Activated T-helper 1 cell treated with anti-CD3 and anti-CD28 coated beads, Interleukin-12 subunit alpha, Interleukin-12 subunit beta, Interleukin-2, Interleukin-4 antibody, amounts not matched to agents 30 ng/mL and 10 ng/mL and 1 ng/mL, durations not matched to agents 14 hours and 24 hours and 36 hours (primary cell): ENCODE results near the gene BEND3. TPM values are rescaled to one million over a fixed set of nuclear protein-coding genes. Genes with fewer than 3 reads are reported as not detected.
A peak's percentile ranks its signal among the peaks of the same experiment; 100 is the strongest.
"Not testable (repeated sequence)": the region's sequence is repeated elsewhere in the genome, so short reads cannot be mapped to it uniquely, and the experiment has no call there.

Experiments used
- DNase-seq: peaks from one replicate; pipeline ENCODE4 v3.0.0; 2021; ENCODE audit warnings: low spot score
- H3K27ac Mint-ChIP-seq: one replicate; pipeline ENCODE4 v1.8.0; 2021; ENCODE audit warnings: mild to moderate bottlenecking, mixed read lengths
- H3K27me3 Mint-ChIP-seq: one replicate; pipeline ENCODE4 v1.8.0; 2022; ENCODE audit warnings: mild to moderate bottlenecking, moderate library complexity, mixed read lengths; ENCODE audit not compliant: insufficient read depth
- H3K36me3 Mint-ChIP-seq: one replicate; pipeline ENCODE4 v1.8.0; 2021; ENCODE audit warnings: low read depth, mixed read lengths
- H3K4me1 Mint-ChIP-seq: one replicate; pipeline ENCODE4 v1.8.0; 2021; ENCODE audit warnings: low read depth, mixed read lengths
- H3K4me3 Mint-ChIP-seq: one replicate; pipeline ENCODE4 v1.8.0; 2021; ENCODE audit warnings: mild to moderate bottlenecking, moderate library complexity, mixed read lengths
- H3K9me3 Mint-ChIP-seq: one replicate; pipeline ENCODE4 v1.8.0; 2021; ENCODE audit warnings: mixed read lengths
- intact Hi-C: fragments of 100-400 bp; cut with micrococcal nuclease; formaldehyde crosslinking; loops from one replicate; pipeline ENCODE4 v1.15.1; 2024
- total RNA-seq: library from RNA; stranded (reverse); gene quantifications from 2 replicates; pipeline ENCODE4 v1.2.3, GENCODE V29; 2022

Gene BEND3
- total RNA-seq, 1 donor from 2014 or later = 12.8 TPM

DNA sequence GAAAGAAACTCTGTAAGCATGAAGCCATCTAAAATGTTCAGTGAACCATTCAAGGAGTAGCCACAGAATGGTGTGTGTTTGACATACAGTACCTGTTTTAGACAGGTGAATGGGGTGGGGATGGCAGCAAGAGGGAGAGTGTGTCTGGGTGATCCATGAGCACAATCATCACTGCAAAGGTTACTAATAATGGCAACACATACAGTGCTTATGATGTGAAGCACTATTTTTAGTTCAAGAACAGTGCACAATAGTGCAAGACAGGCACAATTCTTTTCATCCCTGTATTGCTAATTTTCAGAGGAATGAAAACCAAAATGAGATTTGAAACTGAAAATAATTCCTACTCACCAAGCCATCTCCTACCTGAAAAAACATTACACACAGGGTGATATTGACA is 14.1 kb downstream of the BEND3 start:
- no peaks in the 10 kb centered on the region for H3K27me3 Mint-ChIP-seq
- H3K36me3 Mint-ChIP-seq = peaks cover 3% of the 10 kb centered on the region
- H3K27ac Mint-ChIP-seq = no peak overlapping the region
- H3K9me3 Mint-ChIP-seq = no peaks in the 10 kb centered on the region
- no peak overlapping the region for H3K4me3 Mint-ChIP-seq
- DNase-seq = no peak
- H3K4me1 Mint-ChIP-seq = peaks cover 9% of the 10 kb centered on the region
- intact Hi-C loops = no loop called here

DNA sequence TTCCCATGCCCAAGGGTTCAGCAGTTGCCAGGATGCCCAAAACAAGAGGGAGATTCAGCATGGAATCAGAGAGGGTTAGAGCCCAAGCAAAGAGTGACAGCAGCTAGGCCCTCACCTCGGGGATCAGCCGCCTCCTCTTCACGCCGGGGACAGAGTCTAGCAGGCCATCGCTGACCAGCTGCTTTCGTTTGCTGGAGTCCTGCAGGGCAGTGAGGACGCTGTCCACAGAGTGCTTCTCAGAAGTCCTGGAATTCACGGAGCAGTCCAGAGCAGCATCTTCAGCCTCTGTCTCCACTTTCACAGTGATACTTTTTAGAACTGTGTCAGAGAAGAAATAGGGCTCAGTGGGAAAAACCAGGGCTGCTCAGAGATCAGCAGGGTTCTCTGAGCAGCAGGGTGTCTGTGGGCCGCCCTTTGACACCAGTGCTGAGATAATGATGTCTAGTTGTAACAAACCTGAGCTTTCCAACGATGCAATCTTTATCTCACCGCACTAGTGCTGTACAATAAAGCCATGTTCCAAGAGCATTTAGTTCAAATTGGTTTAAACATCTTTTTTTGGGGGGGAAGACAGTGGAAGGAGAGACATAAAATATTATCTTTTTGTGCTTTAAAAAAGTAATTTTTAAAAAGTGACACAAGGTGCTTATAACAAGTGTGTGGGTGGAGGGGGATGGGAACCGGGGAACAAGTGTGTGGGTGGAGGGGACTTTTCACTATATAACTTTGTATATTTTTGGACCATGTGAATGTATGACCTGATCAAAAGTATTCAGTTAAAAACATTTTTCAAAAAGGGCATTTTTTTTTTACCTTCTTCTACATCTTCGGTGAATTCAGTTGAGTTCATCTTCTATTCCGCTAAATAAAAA is 16.6 kb downstream of the BEND3 start:
- H3K9me3 Mint-ChIP-seq = no peaks in the 10 kb centered on the region
- H3K4me1 Mint-ChIP-seq = peaks cover 9% of the 10 kb centered on the region
- intact Hi-C loops = no loop called here
- peak overlapping the region; percentile 23 for H3K27ac Mint-ChIP-seq
- H3K4me3 Mint-ChIP-seq = no peak overlapping the region
- H3K36me3 Mint-ChIP-seq = peaks cover 5% of the 10 kb centered on the region
- no peaks in the 10 kb centered on the region for H3K27me3 Mint-ChIP-seq
- DNase-seq = no peak

DNA sequence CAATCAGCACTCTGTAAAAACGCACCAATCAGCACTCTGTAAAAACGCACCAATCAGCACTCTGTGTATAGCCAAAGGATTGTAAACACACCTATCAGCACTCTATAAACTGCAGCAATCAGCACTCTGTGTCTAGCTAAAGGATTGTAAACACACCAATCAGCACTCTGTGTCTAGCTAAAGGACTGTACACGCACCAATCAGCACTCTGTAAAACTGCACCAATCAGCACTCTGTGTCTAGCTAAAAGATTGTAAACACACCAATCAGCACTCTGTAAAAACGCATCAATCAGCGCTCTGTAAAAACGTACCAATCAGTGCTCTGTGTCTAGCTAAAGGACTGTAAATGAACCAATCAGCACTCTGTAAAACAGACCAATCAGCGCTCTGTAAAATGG is 30.9 kb downstream of the BEND3 start:
- intact Hi-C loops = not testable (repeated sequence)
- peaks cover 11% of the 10 kb centered on the region for H3K36me3 Mint-ChIP-seq

GRCh38 chr6:107083921-107084320 is 31.4 kb downstream of the BEND3 start:
- DNase-seq = no peak
- Mint-ChIP-seq H3K27ac (no peak overlapping the region), H3K9me3 (peaks cover 4% of the 10 kb centered on the region), H3K27me3 (no peaks in the 10 kb centered on the region), H3K36me3 (peaks cover 11% of the 10 kb centered on the region), H3K4me1 (peaks cover 13% of the 10 kb centered on the region), H3K4me3 (no peak overlapping the region)
- intact Hi-C loops = no loop called here

More for the DNA sequence above, 30.9 kb downstream of the BEND3 start:
- H3K27ac Mint-ChIP-seq, H3K4me3 Mint-ChIP-seq, DNase-seq, H3K27me3 Mint-ChIP-seq, H3K9me3 Mint-ChIP-seq: not testable (repeated sequence)
- H3K4me1 Mint-ChIP-seq = peaks cover 13% of the 10 kb centered on the region

DNA sequence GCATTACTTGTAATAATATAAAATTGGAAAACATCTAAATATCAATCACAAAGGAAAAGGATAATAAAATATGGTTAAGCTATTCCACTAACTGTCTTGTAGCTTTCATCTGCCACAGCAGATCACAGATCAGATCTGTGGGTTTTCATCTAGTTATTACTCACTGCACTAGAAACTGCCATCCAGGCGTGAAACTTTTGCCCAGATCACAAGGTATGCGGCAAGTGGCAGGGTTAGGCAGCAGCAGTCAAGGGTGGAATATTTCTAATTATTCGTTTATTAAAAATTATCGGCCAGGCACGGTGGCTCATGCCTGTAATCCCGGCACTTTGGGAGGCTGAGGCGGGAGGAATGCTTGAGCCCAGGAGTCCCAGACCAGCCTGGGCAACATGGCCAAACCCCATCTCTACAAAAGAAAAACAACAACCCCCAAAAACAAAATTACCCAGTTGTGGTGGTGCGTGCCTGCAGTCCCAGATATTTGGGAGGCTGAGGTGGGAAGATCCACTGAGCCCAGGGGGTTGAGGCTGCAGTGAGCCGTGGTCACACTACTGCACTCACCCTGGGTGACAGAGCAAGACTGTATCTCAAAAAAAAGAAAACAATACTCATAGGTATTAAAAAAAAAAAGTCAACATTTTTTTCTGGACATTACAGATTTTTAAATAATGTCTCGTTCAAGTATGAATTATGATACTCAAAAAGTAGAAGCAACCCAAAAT is 32.1 kb downstream of the BEND3 start:
- intact Hi-C loops = no loop called here
- peaks cover 4% of the 10 kb centered on the region for H3K9me3 Mint-ChIP-seq
- H3K36me3 Mint-ChIP-seq = peaks cover 11% of the 10 kb centered on the region
- no peak overlapping the region for H3K27ac Mint-ChIP-seq
- H3K4me1 Mint-ChIP-seq = peaks cover 11% of the 10 kb centered on the region
- DNase-seq = no peak
- H3K4me3 Mint-ChIP-seq = no peak overlapping the region
- H3K27me3 Mint-ChIP-seq = no peaks in the 10 kb centered on the region

- Mint-ChIP-seq H3K27ac (no peak overlapping the region), H3K4me1 (peaks cover 7% of the 10 kb centered on the region), H3K4me3 (no peak overlapping the region), H3K9me3 (peaks cover 4% of the 10 kb centered on the region), H3K27me3 (no peaks in the 10 kb centered on the region), H3K36me3 (peaks cover 11% of the 10 kb centered on the region)
- no peak for DNase-seq
- intact Hi-C loops = no loop called here
Measured at GRCh38 chr6:107082045-107082444, 33.3 kb downstream of the BEND3 start.

GRCh38 chr6:107080036-107080435 is 35.3 kb downstream of the BEND3 start:
- peaks cover 2% of the 10 kb centered on the region for H3K9me3 Mint-ChIP-seq
- DNase-seq = no peak
- peaks cover 7% of the 10 kb centered on the region for H3K4me1 Mint-ChIP-seq
- no peak overlapping the region for H3K27ac Mint-ChIP-seq
- H3K36me3 Mint-ChIP-seq = peaks cover 9% of the 10 kb centered on the region
- intact Hi-C loops = no loop called here
- H3K4me3 Mint-ChIP-seq = no peak overlapping the region
- H3K27me3 Mint-ChIP-seq = peaks cover 1% of the 10 kb centered on the region

DNA sequence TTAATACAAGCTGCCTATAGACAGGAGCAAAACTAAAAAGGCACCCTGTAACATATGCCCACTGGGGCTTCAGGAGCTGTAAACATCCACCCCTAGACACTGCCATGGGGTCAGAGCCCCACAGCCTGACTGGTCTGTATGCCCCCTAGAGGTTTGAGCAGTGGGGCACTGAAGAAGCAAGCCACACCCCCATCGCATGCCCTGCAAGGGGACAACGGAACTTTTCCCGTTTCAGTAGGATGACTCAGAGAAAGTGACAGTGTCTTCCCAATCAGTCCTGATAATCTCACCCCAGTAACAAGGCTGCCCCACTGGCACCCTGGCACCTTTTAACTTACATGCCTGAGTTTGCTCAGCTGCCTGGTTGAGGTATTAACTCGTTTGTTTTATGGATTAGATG is 35.9 kb downstream of the BEND3 start:
- H3K4me3 Mint-ChIP-seq = no peak overlapping the region
- H3K9me3 Mint-ChIP-seq = no peaks in the 10 kb centered on the region
- peaks cover 7% of the 10 kb centered on the region for H3K4me1 Mint-ChIP-seq
- no peak overlapping the region for H3K27ac Mint-ChIP-seq
- H3K36me3 Mint-ChIP-seq = peaks cover 6% of the 10 kb centered on the region
- DNase-seq = no peak
- H3K27me3 Mint-ChIP-seq = peaks cover 1% of the 10 kb centered on the region
- intact Hi-C loops = no loop called here

- no peak for DNase-seq
- Mint-ChIP-seq H3K27ac (no peak overlapping the region), H3K4me1 (peaks cover under 1% of the 10 kb centered on the region), H3K4me3 (no peak overlapping the region), H3K9me3 (no peaks in the 10 kb centered on the region), H3K27me3 (peaks cover 1% of the 10 kb centered on the region), H3K36me3 (no peaks in the 10 kb centered on the region)
- intact Hi-C loops = no loop called here
Measured at GRCh38 chr6:107077710-107078109, 37.6 kb downstream of the BEND3 start.

DNA sequence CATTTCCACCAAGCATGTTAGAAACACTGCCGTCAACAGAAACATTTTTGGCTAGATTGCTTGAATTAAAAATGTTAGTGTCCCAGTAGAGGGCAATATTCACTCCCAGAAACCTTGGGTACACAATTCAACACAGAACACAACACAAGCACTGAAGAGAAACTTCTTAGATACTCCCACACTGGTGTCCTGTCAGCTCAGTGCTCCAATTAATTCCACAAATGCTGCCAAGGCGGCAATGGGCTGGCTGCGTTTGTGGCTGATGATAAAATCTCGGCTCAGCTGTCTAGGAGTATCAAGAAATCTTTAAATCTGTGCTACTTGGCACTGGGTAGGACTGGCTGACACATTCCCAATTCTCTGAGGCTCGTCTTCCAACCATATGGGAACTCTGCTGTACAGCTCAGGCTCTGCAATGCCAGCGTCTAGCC is 39.3 kb downstream of the BEND3 start:
- Mint-ChIP-seq H3K4me1 (no peaks in the 10 kb centered on the region), H3K4me3 (no peak overlapping the region), H3K9me3 (no peaks in the 10 kb centered on the region), H3K27me3 (peaks cover 1% of the 10 kb centered on the region), H3K27ac (no peak overlapping the region), H3K36me3 (no peaks in the 10 kb centered on the region)
- intact Hi-C loops = no loop called here
- DNase-seq = no peak

GRCh38 chr6:107070686-107071085 is 44.6 kb downstream of the BEND3 start:
- peaks cover 5% of the 10 kb centered on the region for H3K4me1 Mint-ChIP-seq
- H3K36me3 Mint-ChIP-seq = peaks cover 1% of the 10 kb centered on the region
- H3K4me3 Mint-ChIP-seq = no peak overlapping the region
- no peak overlapping the region for H3K27ac Mint-ChIP-seq
- no peaks in the 10 kb centered on the region for H3K9me3 Mint-ChIP-seq
- DNase-seq = no peak
- intact Hi-C loops = no loop called here
- H3K27me3 Mint-ChIP-seq = no peaks in the 10 kb centered on the region

DNA sequence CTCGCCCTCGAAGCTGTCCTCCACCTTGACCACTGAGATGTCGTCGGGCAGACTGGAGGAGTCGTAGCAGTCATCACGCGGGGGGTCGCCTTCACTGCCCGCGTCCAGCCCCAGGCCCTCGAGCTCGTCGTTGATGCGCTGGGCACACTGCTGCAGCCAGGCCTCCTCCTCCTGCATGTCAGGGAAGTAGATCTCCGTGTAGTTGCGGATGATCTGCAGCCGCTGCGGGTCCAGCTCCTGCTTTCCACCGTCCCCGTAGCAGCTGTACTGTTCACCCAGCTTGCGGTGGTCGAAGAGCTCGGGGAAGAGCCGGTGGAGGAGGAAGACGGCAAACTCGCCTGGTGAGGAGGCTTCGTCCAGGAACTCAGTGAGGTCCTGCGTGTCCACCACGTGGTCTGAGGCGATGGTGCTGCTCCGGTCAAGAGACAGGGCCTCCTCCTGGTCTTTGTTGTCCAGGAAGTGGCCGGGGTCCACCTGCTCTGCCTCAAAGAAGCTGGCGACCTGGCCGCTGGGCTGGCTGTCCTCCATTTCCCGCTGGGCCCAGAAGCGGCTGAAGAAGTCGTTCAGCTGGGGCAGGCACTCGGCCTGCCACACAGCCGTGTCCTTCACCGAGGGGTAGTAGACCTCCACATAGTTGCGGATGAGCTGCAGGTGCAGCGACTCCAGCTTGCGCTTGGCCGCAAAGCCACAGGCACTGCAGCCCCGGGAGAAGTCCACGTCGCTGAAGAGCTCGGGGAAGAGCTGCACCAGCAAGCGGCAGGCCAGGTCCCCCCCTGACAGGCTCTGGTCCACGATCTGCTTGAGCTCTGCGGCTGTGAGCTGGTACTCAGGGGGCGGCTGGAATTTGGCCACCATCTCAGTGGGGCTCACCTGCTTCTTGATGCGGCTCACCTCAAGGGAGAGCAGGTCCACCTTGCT is 45.4 kb downstream of the BEND3 start:
- H3K9me3 Mint-ChIP-seq = no peaks in the 10 kb centered on the region
- peaks cover 13% of the 10 kb centered on the region for H3K4me1 Mint-ChIP-seq
- H3K36me3 Mint-ChIP-seq = peaks cover 1% of the 10 kb centered on the region
- H3K27me3 Mint-ChIP-seq = no peaks in the 10 kb centered on the region
- intact Hi-C loops = no loop called here
- no peak for DNase-seq
- H3K4me3 Mint-ChIP-seq = no peak overlapping the region
- H3K27ac Mint-ChIP-seq = no peak overlapping the region
